OCI-LY7 (cell line): ENCODE data around the gene CRTC1.
"Not testable (repeated sequence)": the region's sequence is repeated elsewhere in the genome, so short reads cannot be mapped to it uniquely, and the experiment has no call there.

Experiments
- EZH2phosphoT487 ChIP-seq: fragments of 200-600 bp; sonication (generic); IDR thresholded peaks from 2 replicates; pipeline ENCODE4 v1.6.1; 2018; ENCODE audit warnings: low read depth, borderline replicate concordance, mild to moderate bottlenecking, mixed run types, antibody characterized with exemption, low read length, moderate library complexity, mixed read lengths
- TF ChIP-seq, protein P1 (sequence below): fragments of 200-600 bp; sonication (generic); conservative IDR thresholded peaks from 2 replicates; pipeline ENCODE4 v1.5.1; 2014; ENCODE audit warnings: mild to moderate bottlenecking, antibody characterized with exemption, low read length, moderate library complexity, mixed read lengths

DNA sequence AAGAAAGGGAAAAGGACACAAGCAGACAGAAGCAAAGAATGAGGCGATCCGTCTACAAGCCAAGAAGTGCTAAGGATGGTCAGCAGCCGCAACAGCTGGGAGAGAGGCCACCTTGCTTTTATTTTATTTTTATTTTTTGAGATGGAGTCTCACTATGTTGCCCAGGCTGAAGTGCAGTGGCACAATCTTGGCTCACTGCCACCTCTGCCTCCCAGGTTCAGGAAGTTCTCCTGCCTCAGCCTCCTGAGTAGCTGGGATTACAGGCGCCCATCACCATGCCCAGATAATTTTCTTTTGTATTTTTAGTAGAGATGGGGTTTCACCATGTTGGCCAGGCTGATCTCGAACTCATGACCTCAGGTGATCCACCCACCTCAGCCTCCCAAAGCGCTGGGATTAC is 44.1 kb downstream of the CRTC1 start:
- TF ChIP-seq, protein P1, sequence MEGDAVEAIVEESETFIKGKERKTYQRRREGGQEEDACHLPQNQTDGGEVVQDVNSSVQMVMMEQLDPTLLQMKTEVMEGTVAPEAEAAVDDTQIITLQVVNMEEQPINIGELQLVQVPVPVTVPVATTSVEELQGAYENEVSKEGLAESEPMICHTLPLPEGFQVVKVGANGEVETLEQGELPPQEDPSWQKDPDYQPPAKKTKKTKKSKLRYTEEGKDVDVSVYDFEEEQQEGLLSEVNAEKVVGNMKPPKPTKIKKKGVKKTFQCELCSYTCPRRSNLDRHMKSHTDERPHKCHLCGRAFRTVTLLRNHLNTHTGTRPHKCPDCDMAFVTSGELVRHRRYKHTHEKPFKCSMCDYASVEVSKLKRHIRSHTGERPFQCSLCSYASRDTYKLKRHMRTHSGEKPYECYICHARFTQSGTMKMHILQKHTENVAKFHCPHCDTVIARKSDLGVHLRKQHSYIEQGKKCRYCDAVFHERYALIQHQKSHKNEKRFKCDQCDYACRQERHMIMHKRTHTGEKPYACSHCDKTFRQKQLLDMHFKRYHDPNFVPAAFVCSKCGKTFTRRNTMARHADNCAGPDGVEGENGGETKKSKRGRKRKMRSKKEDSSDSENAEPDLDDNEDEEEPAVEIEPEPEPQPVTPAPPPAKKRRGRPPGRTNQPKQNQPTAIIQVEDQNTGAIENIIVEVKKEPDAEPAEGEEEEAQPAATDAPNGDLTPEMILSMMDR: not testable (repeated sequence)
- TF ChIP-seq EZH2phosphoT487: not testable (repeated sequence)
